IMR-90 (cell line): Measurements from ENCODE around the gene GJB5. TPM values are rescaled to one million over a fixed set of nuclear protein-coding genes. Genes with fewer than 3 reads are reported as not detected.

Experiments used
- ATAC-seq: fragments of 200-7000 bp; cut with Tn5 transposase; 2 replicates; pipeline ENCODE4 v1.9.1; 2020; ENCODE audit warnings: low read depth, mild to moderate bottlenecking, moderate library complexity
- BruUV-seq: library from RNA; stranded (reverse); fragments of 400-500 nt; replicated peaks from 2 replicates; lab custom pipeline; 2021; lab: Mats Ljungman, UMichigan
- CTCF ChIA-PET: fragments of 300-600 bp; formaldehyde crosslinking; extraction: SDS; loops from one replicate; lab custom pipeline; 2021; ENCODE audit warnings: antibody characterized with exemption; lab: Yijun Ruan, JAX
- POLR2A ChIA-PET: fragments of 300-600 bp; sonication (Branson Sonifier 250); formaldehyde crosslinking; loops from one replicate; lab custom pipeline; 2022; ENCODE audit warnings: antibody characterized with exemption; ENCODE audit not compliant: unreplicated experiment; lab: Charles Lee
- DNase-seq: peaks from one replicate; pipeline ENCODE4 v3.0.0; 2013
- H2AFZ ChIP-seq: replicated peaks from 2 replicates; pipeline ENCODE3; 2013; ENCODE audit warnings: low read length, mild to moderate bottlenecking; ENCODE audit not compliant: poor library complexity
- H2AK5ac ChIP-seq: 2 replicates; pipeline ENCODE4 v1.6.1; 2013; ENCODE audit warnings: low read depth, low read length, inconsistent platforms
- H2AK9ac ChIP-seq: replicated peaks from 2 replicates; pipeline ENCODE3; 2013; ENCODE audit warnings: mild to moderate bottlenecking, low read depth, low read length, moderate library complexity; ENCODE audit not compliant: poor library complexity
- H2BK120ac ChIP-seq: 2 replicates; pipeline ENCODE4 v1.6.1; 2013; ENCODE audit warnings: low read depth, low read length, inconsistent platforms
- H2BK15ac ChIP-seq: 3 replicates; pipeline ENCODE4 v1.6.1; 2013; ENCODE audit warnings: low read depth, low read length, inconsistent platforms
- H2BK20ac ChIP-seq: 2 replicates; pipeline ENCODE4 v1.6.1; 2013; ENCODE audit warnings: low read depth, mild to moderate bottlenecking, inconsistent platforms, low read length, moderate library complexity
- H2BK5ac ChIP-seq: 2 replicates; pipeline ENCODE4 v1.6.1; 2013; ENCODE audit warnings: mild to moderate bottlenecking, low read depth, low read length, inconsistent platforms; ENCODE audit not compliant: poor library complexity, severe bottlenecking
- H3K14ac ChIP-seq: replicated peaks from 2 replicates; pipeline ENCODE4 v1.6.1; 2013; ENCODE audit warnings: low read depth, low read length, inconsistent platforms
- H3K18ac ChIP-seq: 2 replicates; pipeline ENCODE4 v1.6.1; 2013; ENCODE audit warnings: low read depth, low read length, control low read depth
- H3K23ac ChIP-seq: 2 replicates; pipeline ENCODE4 v1.6.1; 2013; ENCODE audit warnings: low read depth, low read length, inconsistent platforms
- H3K27ac ChIP-seq: 2 replicates; pipeline ENCODE4 v1.5.1; 2013; ENCODE audit warnings: mild to moderate bottlenecking, control low read depth, low read length; ENCODE audit not compliant: insufficient read depth
- H3K27me3 ChIP-seq: 2 replicates; pipeline ENCODE4 v1.6.1; 2013; ENCODE audit warnings: low read length; ENCODE audit not compliant: control insufficient read depth, insufficient read depth
- H3K36me3 ChIP-seq: 2 replicates; pipeline ENCODE4 v1.6.1; 2013; ENCODE audit warnings: low read length, mixed read lengths; ENCODE audit not compliant: control insufficient read depth, insufficient read depth
- H3K4ac ChIP-seq: 2 replicates; pipeline ENCODE4 v1.6.1; 2013; ENCODE audit warnings: low read depth, low read length, inconsistent platforms
- H3K4me1 ChIP-seq: 2 replicates; pipeline ENCODE4 v1.6.1; 2013; ENCODE audit warnings: low read length, mixed read lengths; ENCODE audit not compliant: control insufficient read depth, insufficient read depth
- H3K4me2 ChIP-seq: 2 replicates; pipeline ENCODE4 v1.6.1; 2013; ENCODE audit warnings: low read depth, mild to moderate bottlenecking, control low read depth, low read length, moderate library complexity
- H3K4me3 ChIP-seq: 2 replicates; pipeline ENCODE4 v1.5.1; 2013; ENCODE audit warnings: low read depth, mild to moderate bottlenecking, control low read depth, low read length, moderate library complexity; ENCODE audit not compliant: insufficient read depth
- H3K56ac ChIP-seq: 2 replicates; pipeline ENCODE4 v1.6.1; 2013; ENCODE audit warnings: low read length, inconsistent platforms; ENCODE audit not compliant: insufficient read depth; ENCODE audit errors: extremely low read depth
- H3K79me1 ChIP-seq, 2 experiments: 2 replicates each; pipeline ENCODE4 v1.6.1; 2013; ENCODE audit warnings: low read length in 2 of 2, inconsistent platforms in 1 of 2, low read depth in 1 of 2
- H3K9ac ChIP-seq: 2 replicates; pipeline ENCODE4 v1.6.1; 2013; ENCODE audit warnings: low read depth, low read length, control low read depth
- H3K9me1 ChIP-seq: 2 replicates; pipeline ENCODE4 v1.6.1; 2013; ENCODE audit warnings: low read length, inconsistent platforms; ENCODE audit not compliant: insufficient read depth
- H3K9me3 ChIP-seq: 2 replicates; pipeline ENCODE4 v1.6.1; 2013; ENCODE audit warnings: low read length; ENCODE audit not compliant: control insufficient read depth, insufficient read depth
- H4K20me1 ChIP-seq: 2 replicates; pipeline ENCODE4 v1.6.1; 2013; ENCODE audit warnings: low read length, inconsistent platforms; ENCODE audit not compliant: insufficient read depth
- H4K5ac ChIP-seq: 2 replicates; pipeline ENCODE4 v1.6.1; 2013; ENCODE audit warnings: mild to moderate bottlenecking, low read depth, low read length, control low read depth
- H4K8ac ChIP-seq, 2 experiments: 2 replicates each; pipeline ENCODE4 v1.6.1; 2013; ENCODE audit warnings: low read depth in 2 of 2, low read length in 2 of 2, control low read depth in 1 of 2, inconsistent platforms in 1 of 2
- H4K91ac ChIP-seq: 2 replicates; pipeline ENCODE4 v1.6.1; 2013; ENCODE audit warnings: low read depth, low read length, inconsistent platforms; ENCODE audit not compliant: insufficient read depth
- CEBPB ChIP-seq: IDR thresholded peaks from 2 replicates; pipeline ENCODE4 v1.6.1; 2012; ENCODE audit warnings: low read depth, low read length, improper control_type of control experiment
- CHD1 ChIP-seq: IDR thresholded peaks from 2 replicates; pipeline ENCODE4 v1.6.1; 2012; ENCODE audit warnings: low read depth, low read length, improper control_type of control experiment
- ELK1 ChIP-seq: fragments of 150-350 bp; IDR thresholded peaks from 2 replicates; pipeline ENCODE4 v1.6.1; 2016; ENCODE audit warnings: low read depth, mild to moderate bottlenecking, low read length, moderate library complexity, borderline replicate concordance
- FOS ChIP-seq: fragments of 150-350 bp; IDR thresholded peaks from 2 replicates; pipeline ENCODE4 v1.6.1; 2016; ENCODE audit warnings: low read depth, low read length
- MAZ ChIP-seq: IDR thresholded peaks from 2 replicates; pipeline ENCODE4 v1.6.1; 2012; ENCODE audit warnings: low read depth, mild to moderate bottlenecking, low read length, improper control_type of control experiment, moderate library complexity, borderline replicate concordance
- MXI1 ChIP-seq: IDR thresholded peaks from 2 replicates; pipeline ENCODE4 v1.6.1; 2012; ENCODE audit warnings: low read depth, mild to moderate bottlenecking, low read length, moderate library complexity, borderline replicate concordance
- POLR2A ChIP-seq: IDR thresholded peaks from 2 replicates; pipeline ENCODE4 v1.6.1; 2012; ENCODE audit warnings: mild to moderate bottlenecking, low read depth, low read length
- RCOR1 ChIP-seq: IDR thresholded peaks from 2 replicates; pipeline ENCODE4 v1.6.1; 2012; ENCODE audit warnings: mild to moderate bottlenecking, low read length, improper control_type of control experiment; ENCODE audit not compliant: insufficient replicate concordance
- SMC3 ChIP-seq: fragments of 150-350 bp; IDR thresholded peaks from 2 replicates; pipeline ENCODE4 v1.6.1; 2016; ENCODE audit warnings: low read depth, mild to moderate bottlenecking, antibody characterized with exemption, low read length, moderate library complexity
- WGBS, 2 experiments: methylation state at CpG; one replicate each; pipeline versions ENCODE4 v1.1.5 to v1.1.7; 2013; ENCODE audit warnings: missing lambda C conversion rate in 2 of 2; ENCODE audit not compliant: insufficient read length in 1 of 2; ENCODE audit errors: extremely low coverage in 2 of 2; 5-methylcytosine and 5-hydroxymethylcytosine counted together
- dilution Hi-C: fragments of 300-500 bp; cut with HindIII; formaldehyde crosslinking; loops from one replicate; pipeline ENCODE4 v1.14.3; 2018; ENCODE audit warnings: low sequenced_read_pairs; ENCODE audit not compliant: unreplicated experiment
- in situ Hi-C: fragments of 300-500 bp; cut with MboI; formaldehyde crosslinking; loops from 3 replicates; pipeline ENCODE4 v1.14.3; 2019; ENCODE audit warnings: low sequenced_read_pairs, inconsistent platforms, mixed read lengths
- intact Hi-C: fragments of 100-400 bp; cut with micrococcal nuclease; formaldehyde crosslinking; loops from 2 replicates; pipeline ENCODE4 v1.10.0; 2022
- polyA plus RNA-seq, 3 experiments: library from polyadenylated mRNA; depleted of rRNA; stranded (reverse); fragments of >200 nt; gene quantifications; 2 replicates each; pipeline ENCODE4 v1.2.3, GENCODE V29; 2012; ENCODE audit warnings: low replicate concordance in 1 of 3
- total RNA-seq: library from RNA; depleted of rRNA; stranded (reverse); fragments of >200 nt; gene quantifications from 2 replicates; pipeline ENCODE4 v1.2.3, GENCODE V29; 2012
- TF ChIP-seq, protein P1 (sequence below): conservative IDR thresholded peaks from 2 replicates; pipeline ENCODE4 v1.5.1; 2012; ENCODE audit warnings: mild to moderate bottlenecking, low read depth, low read length, improper control_type of control experiment

GJB5 gene
- total and polyA plus RNA-seq, 2 of the 4 experiments (the other 2 are of a cell fraction): 0.10 TPM; not detected in 1

- H3K79me1 ChIP-seq: no peaks in the 10 kb centered on the region
- no peak overlapping the region for H3K27ac ChIP-seq
- no peak overlapping the region for H3K56ac ChIP-seq
- no peak overlapping the region for H2AK9ac ChIP-seq
- H2BK120ac ChIP-seq: no peak overlapping the region
- H4K91ac ChIP-seq: no peak overlapping the region
- no peak overlapping the region for H2BK5ac ChIP-seq
- H3K18ac ChIP-seq: no peak overlapping the region
- WGBS, 2 experiments: no CpG with 5 or more reads among the region's 10 CpGs
- peaks cover 2% of the 10 kb centered on the region; the same call in 1 of the 2 replicates for H3K4me1 ChIP-seq
- no peaks in the 10 kb centered on the region for H3K36me3 ChIP-seq
- in situ Hi-C loops: no loop called here
- H3K14ac ChIP-seq: no peak overlapping the region
- dilution Hi-C loops: no loop called here
- no peak overlapping the region for H4K8ac ChIP-seq
- H3K4me3 ChIP-seq: no peak overlapping the region
- ChIA-PET CTCF (no interaction called here), POLR2A (no interaction called here)
- DNase-seq (no peak), ATAC-seq (no peak)
- H3K4ac ChIP-seq: no peak overlapping the region
- intact Hi-C loops: no loop called here
- H3K27me3 ChIP-seq: peaks cover 14% of the 10 kb centered on the region
- H3K4me2 ChIP-seq: no peak overlapping the region
- no peak overlapping the region for H4K5ac ChIP-seq
- no peak overlapping the region for H2BK20ac ChIP-seq
- no peak overlapping the region for H2BK15ac ChIP-seq
- 0 out of 2 replicates have a peak, but pooled peaks cover 4% of the 10 kb centered on the region for H3K9me1 ChIP-seq
- TF ChIP-seq FOS (no peak), RCOR1 (no peak), SMC3 (no peak), MXI1 (no peak), ELK1 (no peak), POLR2A (no peak), MAZ (no peak), CEBPB (no peak), CHD1 (no peak)
- TF ChIP-seq, protein P1, sequence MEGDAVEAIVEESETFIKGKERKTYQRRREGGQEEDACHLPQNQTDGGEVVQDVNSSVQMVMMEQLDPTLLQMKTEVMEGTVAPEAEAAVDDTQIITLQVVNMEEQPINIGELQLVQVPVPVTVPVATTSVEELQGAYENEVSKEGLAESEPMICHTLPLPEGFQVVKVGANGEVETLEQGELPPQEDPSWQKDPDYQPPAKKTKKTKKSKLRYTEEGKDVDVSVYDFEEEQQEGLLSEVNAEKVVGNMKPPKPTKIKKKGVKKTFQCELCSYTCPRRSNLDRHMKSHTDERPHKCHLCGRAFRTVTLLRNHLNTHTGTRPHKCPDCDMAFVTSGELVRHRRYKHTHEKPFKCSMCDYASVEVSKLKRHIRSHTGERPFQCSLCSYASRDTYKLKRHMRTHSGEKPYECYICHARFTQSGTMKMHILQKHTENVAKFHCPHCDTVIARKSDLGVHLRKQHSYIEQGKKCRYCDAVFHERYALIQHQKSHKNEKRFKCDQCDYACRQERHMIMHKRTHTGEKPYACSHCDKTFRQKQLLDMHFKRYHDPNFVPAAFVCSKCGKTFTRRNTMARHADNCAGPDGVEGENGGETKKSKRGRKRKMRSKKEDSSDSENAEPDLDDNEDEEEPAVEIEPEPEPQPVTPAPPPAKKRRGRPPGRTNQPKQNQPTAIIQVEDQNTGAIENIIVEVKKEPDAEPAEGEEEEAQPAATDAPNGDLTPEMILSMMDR: no peak
- no peak overlapping the region for H3K23ac ChIP-seq
- no peak overlapping the region for H2AK5ac ChIP-seq
- H3K9me3 ChIP-seq: peaks cover 6% of the 10 kb centered on the region
- no peak overlapping the region for H2AFZ ChIP-seq
- BruUV-seq: no TSS peak
- H3K9ac ChIP-seq: no peak overlapping the region
- no peaks in the 10 kb centered on the region for H4K20me1 ChIP-seq
Measured at GRCh38 chr1:34792424-34792823, 37.6 kb downstream of the GJB5 start.
